Measurements from ENCODE around the gene TSR3.

The TSR3 gene

GRCh38 chr16:1351582-1352362, at the start of gene TSR3, which contains the start of gene GNPTG:
Gene TSR3, minus strand, starts transcription at chr16:1351878. Its CDS starts 74 bp downstream, at chr16:1351804.
Gene GNPTG, plus strand, starts transcription at chr16:1351931. Its CDS starts 35 bp downstream, at chr16:1351966.
- TF ChIP-seq CTCF (IDR thresholded peaks at IDR 0.05; ENCODE audit: borderline replicate concordance, control extremely low read depth, extremely low read depth, insufficient read depth, missing control alignments): no peak
- in situ Hi-C loops (cut with MboI; ENCODE audit: low sequenced_read_pairs, unreplicated experiment): no loop called here
- peak; percentile 96 for DNase-seq (ENCODE audit: low spot score)

- in situ Hi-C loops (cut with MboI; ENCODE audit: low sequenced_read_pairs, unreplicated experiment): no loop called here
- TF ChIP-seq CTCF (IDR thresholded peaks at IDR 0.05; ENCODE audit: borderline replicate concordance, control extremely low read depth, extremely low read depth, insufficient read depth, missing control alignments): no peak
- no peak for DNase-seq (ENCODE audit: low spot score)
These were observed 49.5 kb upstream of the TSR3 start for GRCh38 chr16:1401061-1401757.

GRCh38 chr16:1398826-1399581, 47.3 kb upstream of the TSR3 start:
- no peak for TF ChIP-seq CTCF (IDR thresholded peaks at IDR 0.05; ENCODE audit: borderline replicate concordance, control extremely low read depth, extremely low read depth, insufficient read depth, missing control alignments)
- in situ Hi-C loops (cut with MboI; ENCODE audit: low sequenced_read_pairs, unreplicated experiment): no loop called here

GRCh38 chr16:1398351-1398750, 46.7 kb upstream of the TSR3 start:
- in situ Hi-C loops (cut with MboI; ENCODE audit: low sequenced_read_pairs, unreplicated experiment): no loop called here
- DNase-seq (ENCODE audit: low spot score): no peak
- TF ChIP-seq CTCF (IDR thresholded peaks at IDR 0.05; ENCODE audit: borderline replicate concordance, control extremely low read depth, extremely low read depth, insufficient read depth, missing control alignments): no peak

More at GRCh38 chr16:1398826-1399581, 47.3 kb upstream of the TSR3 start:
- no peak for DNase-seq (ENCODE audit: low spot score)

GRCh38 chr16:1397779-1398178, 46.1 kb upstream of the TSR3 start:
- in situ Hi-C loops (cut with MboI; ENCODE audit: low sequenced_read_pairs, unreplicated experiment): no loop called here
- no peak for TF ChIP-seq CTCF (IDR thresholded peaks at IDR 0.05; ENCODE audit: borderline replicate concordance, control extremely low read depth, extremely low read depth, insufficient read depth, missing control alignments)
- DNase-seq (ENCODE audit: low spot score): no peak

- in situ Hi-C loops (cut with MboI; ENCODE audit: low sequenced_read_pairs, unreplicated experiment): no loop called here
- no peak for TF ChIP-seq CTCF (IDR thresholded peaks at IDR 0.05; ENCODE audit: borderline replicate concordance, control extremely low read depth, extremely low read depth, insufficient read depth, missing control alignments)
- DNase-seq (ENCODE audit: low spot score): no peak
These were observed 43.9 kb upstream of the TSR3 start for GRCh38 chr16:1395444-1396031.

All from GM13976 (cell line).